SU-DHL-6 (cell line): ENCODE data around the gene LRP1B.

Source experiments
- EZH2phosphoT487 ChIP-seq: fragments of 200-600 bp; sonication (generic), shearing (Covaris generic); conservative IDR thresholded peaks from 2 replicates; pipeline ENCODE4 v1.6.1; 2018; ENCODE audit warnings: mild to moderate bottlenecking, antibody characterized with exemption, low read length, moderate library complexity, mixed read lengths
- TF ChIP-seq, protein P1 (sequence below): fragments of 200-600 bp; sonication (generic); IDR thresholded peaks from one replicate; pipeline ENCODE4 v1.5.1; 2017; ENCODE audit warnings: antibody characterized with exemption, mild to moderate bottlenecking, low read length, moderate library complexity; ENCODE audit not compliant: insufficient read depth, poor library complexity, severe bottlenecking

DNA sequence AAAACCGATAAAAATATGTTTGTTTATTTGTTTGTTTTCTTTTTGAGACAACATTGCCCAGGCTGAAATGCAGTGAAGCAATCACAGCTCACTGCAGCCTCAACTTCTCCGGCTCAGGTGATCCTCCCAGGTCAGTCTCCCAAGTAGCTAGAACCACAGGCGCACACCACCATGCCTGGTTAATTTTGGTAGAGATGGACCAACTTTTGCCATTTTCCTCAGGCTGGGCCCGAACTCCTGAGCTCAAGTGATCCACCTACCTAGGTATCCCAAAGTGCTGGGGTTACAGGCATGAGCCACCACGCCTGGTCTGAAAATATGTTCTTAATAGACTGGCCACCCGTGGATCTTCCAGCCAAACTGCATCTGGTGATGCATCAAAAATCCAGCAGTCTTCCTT is 1867.9 kb downstream of the LRP1B start:
- TF ChIP-seq, protein P1, sequence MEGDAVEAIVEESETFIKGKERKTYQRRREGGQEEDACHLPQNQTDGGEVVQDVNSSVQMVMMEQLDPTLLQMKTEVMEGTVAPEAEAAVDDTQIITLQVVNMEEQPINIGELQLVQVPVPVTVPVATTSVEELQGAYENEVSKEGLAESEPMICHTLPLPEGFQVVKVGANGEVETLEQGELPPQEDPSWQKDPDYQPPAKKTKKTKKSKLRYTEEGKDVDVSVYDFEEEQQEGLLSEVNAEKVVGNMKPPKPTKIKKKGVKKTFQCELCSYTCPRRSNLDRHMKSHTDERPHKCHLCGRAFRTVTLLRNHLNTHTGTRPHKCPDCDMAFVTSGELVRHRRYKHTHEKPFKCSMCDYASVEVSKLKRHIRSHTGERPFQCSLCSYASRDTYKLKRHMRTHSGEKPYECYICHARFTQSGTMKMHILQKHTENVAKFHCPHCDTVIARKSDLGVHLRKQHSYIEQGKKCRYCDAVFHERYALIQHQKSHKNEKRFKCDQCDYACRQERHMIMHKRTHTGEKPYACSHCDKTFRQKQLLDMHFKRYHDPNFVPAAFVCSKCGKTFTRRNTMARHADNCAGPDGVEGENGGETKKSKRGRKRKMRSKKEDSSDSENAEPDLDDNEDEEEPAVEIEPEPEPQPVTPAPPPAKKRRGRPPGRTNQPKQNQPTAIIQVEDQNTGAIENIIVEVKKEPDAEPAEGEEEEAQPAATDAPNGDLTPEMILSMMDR: no peak
- no peak for TF ChIP-seq EZH2phosphoT487
